HFF-Myc (cell line): Measurements from ENCODE around the gene SLC1A3.
A peak's percentile ranks its signal among the peaks of the same experiment; 100 is the strongest.
"Not testable (repeated sequence)": the region's sequence is repeated elsewhere in the genome, so short reads cannot be mapped to it uniquely, and the experiment has no call there.

Experiments
- DNase-seq: peaks from one replicate; pipeline ENCODE4 v3.0.0-alpha.2; 2011; ENCODE audit warnings: low read depth; ENCODE audit errors: extremely low read depth
- H3K4me3 ChIP-seq: replicated peaks from 2 replicates; pipeline ENCODE4 v1.5.1; 2011; ENCODE audit warnings: low read depth, mild to moderate bottlenecking, control low read depth, low read length
- TF ChIP-seq, protein P1 (sequence below): IDR thresholded peaks from 2 replicates; pipeline ENCODE4 v1.5.1; 2012; ENCODE audit warnings: mild to moderate bottlenecking, low read depth, low read length, control low read depth; ENCODE audit errors: missing control alignments

Gene SLC1A3

DNA sequence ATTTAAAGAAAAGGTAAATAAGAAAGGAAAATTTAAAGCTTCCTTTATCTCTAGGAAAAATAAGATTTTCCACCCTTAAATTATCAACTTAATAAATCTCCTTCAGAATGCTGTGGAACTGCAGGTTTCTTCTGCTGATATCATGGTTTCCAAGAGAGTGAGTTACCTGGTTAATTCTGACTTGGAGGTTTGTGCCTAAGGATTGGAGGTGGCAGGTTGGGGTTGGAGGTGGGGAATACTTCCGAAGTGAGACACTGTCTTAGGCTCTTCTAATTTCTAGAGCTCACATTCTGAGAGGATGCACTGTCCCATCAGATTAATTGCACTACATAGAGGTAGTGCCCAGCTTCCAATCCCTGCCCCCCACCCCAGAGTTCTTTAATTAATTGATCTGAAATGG is 31.1 kb downstream of the SLC1A3 start:
- H3K4me3 ChIP-seq: no peak overlapping the region
- no peak for DNase-seq
- TF ChIP-seq, protein P1, sequence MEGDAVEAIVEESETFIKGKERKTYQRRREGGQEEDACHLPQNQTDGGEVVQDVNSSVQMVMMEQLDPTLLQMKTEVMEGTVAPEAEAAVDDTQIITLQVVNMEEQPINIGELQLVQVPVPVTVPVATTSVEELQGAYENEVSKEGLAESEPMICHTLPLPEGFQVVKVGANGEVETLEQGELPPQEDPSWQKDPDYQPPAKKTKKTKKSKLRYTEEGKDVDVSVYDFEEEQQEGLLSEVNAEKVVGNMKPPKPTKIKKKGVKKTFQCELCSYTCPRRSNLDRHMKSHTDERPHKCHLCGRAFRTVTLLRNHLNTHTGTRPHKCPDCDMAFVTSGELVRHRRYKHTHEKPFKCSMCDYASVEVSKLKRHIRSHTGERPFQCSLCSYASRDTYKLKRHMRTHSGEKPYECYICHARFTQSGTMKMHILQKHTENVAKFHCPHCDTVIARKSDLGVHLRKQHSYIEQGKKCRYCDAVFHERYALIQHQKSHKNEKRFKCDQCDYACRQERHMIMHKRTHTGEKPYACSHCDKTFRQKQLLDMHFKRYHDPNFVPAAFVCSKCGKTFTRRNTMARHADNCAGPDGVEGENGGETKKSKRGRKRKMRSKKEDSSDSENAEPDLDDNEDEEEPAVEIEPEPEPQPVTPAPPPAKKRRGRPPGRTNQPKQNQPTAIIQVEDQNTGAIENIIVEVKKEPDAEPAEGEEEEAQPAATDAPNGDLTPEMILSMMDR: no peak

DNA sequence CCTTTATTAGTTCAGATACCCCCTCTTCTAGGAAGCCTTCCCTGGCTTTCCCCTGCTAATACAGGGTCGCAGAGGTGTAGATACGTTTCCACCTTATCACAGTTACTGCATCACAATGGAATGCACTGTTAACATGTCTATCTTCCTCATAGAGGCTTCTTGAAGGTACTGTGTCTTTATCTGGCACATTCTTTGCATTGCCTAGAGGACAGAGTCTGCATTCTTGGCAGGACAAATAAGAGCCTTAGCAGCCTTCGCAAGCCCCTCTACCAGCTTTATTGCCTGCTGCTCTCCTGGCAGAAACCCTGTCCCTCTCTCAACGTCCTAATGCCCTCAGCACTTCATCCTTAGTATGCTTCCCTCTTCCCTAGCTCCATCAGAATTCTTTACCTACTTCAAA is 31.6 kb downstream of the SLC1A3 start:
- DNase-seq: no peak
- TF ChIP-seq, protein P1: no peak
- no peak overlapping the region for H3K4me3 ChIP-seq

DNA sequence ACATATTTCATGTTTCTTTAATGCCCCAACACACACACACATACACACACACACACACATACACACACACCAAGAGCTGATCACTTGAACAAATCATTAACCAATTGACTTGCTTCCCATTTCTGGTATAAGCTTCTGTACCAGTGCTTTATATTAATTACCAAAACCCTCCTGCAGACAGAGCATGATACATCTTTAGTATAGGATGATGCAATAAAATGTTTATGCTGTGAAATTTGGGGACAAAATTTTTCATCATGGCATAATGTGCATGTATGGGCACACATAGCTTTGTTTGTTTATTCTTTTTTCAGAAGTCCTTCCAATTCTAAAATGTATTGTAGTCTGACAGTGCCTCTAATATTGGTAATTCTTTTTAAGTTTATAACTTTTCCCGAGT is 34.5 kb downstream of the SLC1A3 start:
- TF ChIP-seq, protein P1: no peak
- no peak for DNase-seq

DNA sequence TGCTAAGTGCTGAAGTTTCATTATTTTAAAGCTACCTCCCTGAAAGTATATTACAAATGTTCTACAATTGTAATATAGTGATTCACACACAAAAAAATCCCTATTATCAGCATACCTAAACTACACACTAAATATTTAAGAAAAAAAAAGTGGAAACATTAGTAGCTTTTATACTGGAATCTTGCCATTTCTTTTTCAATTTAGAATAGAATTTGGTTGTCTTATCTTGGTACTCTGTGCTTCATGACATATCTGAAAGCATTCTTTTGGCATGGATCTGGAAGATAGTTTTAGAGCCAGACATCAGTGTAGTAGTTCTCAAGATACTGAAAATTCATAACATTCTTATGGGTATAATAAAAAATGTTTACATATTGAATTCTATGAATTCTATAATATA is 35.0 kb downstream of the SLC1A3 start:
- DNase-seq: no peak
- TF ChIP-seq, protein P1: no peak
- no peak overlapping the region for H3K4me3 ChIP-seq

More for the DNA sequence above, 34.5 kb downstream of the SLC1A3 start:
- no peak overlapping the region for H3K4me3 ChIP-seq

DNA sequence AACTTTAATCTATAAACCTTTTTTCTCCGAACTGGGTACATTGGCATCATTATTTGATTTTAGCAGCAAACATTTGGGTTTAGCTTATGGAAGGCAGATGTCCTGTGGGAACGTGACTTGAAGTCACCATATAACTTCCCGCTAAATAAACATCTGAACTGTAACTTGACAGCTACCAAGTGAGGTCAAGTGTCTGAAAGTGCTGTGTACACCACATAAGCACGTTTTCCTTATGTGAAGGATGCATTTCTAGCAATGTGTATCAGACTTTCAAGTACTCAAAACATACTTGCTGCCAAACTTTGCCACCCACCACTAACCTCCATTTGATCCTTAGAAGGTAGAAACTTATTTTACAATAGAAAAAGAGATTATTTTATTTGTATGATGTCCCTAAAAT is 35.7 kb downstream of the SLC1A3 start:
- no peak overlapping the region for H3K4me3 ChIP-seq
- TF ChIP-seq, protein P1: no peak
- DNase-seq: peak; percentile 78

DNA sequence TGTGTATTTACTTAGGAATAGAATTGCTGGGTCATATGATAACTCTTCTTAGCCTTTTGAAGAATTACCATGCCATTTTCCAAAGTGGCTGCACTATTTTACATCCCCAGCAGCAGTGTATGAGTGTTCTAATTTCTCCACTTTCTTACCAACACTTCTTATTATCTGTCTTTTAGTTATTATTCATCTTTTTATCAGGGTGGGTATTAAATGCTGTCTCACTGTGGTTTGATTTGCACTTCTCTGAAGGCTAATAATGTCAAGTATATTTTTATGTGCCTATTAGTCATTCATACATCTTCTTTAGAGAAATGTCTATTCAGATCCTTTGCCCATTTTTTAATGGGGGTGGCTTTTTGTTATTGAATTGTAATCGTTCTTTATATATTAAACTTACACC is 36.8 kb downstream of the SLC1A3 start:
- no peak overlapping the region for H3K4me3 ChIP-seq
- no peak for DNase-seq
- TF ChIP-seq, protein P1: no peak

DNA sequence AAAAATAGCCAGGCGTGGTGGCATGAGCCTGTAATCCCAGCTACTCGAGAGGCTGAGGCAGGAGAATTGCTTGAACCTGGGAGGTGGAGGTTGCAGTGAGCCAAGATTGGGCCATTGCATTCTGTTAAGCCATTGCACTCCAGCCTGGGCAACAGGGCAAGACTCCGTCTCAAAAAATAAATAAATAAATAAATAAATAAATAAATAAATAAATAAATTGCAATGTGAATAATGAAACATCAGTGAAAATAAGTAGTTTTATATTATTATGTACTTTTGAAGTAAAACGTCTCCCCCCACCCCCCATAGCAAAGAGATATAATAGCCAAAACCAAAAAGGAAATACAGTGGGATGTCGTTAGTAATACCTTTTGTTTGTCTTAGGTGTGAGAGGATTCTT is 37.4 kb downstream of the SLC1A3 start:
- not testable (repeated sequence) for H3K4me3 ChIP-seq, DNase-seq
